Non-pigmented ciliary epithelial cell (primary cell): Measurements from ENCODE around the gene RPRM.
"Not testable (repeated sequence)": the region's sequence is repeated elsewhere in the genome, so short reads cannot be mapped to it uniquely, and the experiment has no call there.

Experiments used
- DNase-seq: peaks from one replicate; pipeline ENCODE4 v3.0.0-alpha.2; 2010; ENCODE audit warnings: low read depth

Gene RPRM

DNA sequence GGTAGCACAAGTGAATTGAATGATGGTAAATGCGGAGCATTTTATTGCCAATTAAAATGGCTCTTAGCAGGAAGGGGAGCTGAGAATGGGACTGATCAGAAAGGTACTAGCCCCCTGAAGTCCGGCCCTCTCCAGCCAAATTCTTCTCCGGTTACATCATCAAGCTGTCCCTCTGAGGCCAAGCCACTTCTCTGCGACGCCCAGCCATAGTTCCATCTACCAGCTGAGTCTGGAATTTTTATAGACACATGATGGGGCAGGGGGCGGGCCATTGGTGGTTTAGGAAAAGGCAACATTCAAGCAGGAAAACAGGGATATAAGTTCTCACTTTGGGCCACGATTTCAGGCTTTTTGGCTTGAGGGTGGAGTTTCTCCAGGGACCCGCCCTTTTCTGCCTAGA, 22.7 kb downstream of the RPRM start:
- no peak for DNase-seq

DNA sequence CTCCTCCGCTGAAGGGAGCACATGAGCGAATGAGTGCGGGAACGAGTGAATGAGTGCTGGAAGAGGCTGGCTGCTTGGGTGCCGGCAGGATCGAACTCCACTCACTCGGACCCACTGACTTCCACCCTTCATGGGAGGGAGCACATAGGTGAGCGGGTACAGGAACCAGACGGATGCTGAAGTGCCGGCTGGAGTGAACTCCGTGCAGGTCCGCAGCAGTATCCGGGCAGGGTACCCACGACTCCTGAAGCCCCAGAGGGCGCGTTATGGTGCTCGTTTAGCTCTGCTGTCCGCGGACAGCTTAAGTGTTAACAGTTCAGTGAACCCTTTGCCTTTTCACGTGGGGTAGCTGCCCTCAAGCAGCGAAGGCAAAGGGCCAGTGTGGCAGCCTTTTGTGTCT, 23.2 kb downstream of the RPRM start:
- no peak for DNase-seq

DNA sequence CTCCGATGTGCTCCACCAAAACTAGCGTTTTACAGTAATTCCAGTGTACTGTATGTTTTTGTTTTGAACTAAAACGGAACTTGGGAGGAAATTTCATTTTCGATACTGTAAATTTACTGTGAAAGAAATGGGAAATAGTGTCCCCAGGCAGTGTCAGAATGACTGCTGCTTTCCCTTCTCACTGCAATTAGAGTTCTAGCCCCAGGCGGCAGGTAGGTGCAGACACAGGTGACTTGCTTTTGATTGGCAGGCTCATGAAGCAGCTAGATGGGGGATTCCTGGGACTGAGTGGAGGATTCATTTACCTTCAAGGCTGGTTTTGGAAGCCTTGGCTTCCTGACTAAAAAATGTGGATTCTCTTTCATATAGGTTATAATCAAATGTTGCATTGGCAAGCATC, 27.0 kb downstream of the RPRM start:
- no peak for DNase-seq

DNA sequence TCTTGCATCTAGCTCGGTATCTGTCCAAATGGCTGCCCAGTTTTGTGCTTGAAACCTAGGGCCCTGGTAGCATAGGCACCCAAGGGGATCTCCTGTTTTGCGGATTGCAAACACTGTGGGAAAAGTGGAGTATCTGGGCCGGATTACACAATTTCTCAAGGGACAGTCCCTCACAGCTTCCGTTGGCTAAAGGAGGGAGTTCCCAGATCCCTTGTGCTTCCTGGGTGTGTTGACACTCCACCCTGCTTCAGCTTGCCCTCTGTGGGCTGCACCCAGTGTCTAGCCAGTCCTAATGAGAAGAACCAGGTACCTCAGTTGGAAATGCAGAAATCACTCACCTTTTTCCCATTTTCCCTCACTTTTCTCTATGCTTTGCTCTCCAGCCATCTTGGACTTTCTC, 35.5 kb downstream of the RPRM start:
- DNase-seq = no peak

DNA sequence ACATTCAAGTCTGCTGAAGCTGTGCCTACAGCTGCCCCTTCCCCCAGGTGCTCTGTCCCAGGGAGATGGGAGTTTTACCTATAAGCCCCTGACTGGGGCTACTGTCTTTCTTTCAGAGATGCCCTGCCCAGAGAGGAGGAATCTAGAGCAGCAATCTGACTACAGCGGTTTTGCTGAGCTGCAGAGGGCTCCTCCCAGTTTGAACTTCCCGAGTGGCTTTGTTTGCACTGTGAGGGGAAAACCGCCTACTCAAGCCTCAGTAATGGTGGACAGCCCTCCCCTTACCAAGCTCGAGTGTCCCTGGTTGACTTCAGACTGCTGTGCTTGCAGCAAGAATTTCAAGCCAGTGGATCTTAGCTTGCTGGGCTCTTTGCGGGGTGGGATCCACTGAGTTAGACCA, 35.9 kb downstream of the RPRM start:
- DNase-seq = not testable (repeated sequence)

DNA sequence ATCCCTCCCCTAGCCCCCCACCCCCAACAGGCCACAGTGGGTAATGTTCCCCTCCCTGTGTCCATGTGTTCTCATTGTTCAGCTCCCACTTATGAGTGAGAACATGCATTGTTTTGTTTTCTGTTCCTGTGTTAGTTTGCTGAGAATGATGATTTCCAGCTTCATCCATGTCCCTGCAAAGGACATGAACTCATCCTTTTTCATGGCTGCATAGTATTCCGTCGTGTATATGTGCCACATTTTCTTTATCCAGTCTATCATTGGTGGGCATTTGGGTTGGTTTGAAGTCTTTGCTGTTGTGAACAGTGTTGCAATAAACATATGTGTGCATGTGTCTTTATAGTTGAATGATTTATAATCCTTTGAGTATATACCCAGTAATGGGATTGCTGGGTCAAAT, 38.5 kb downstream of the RPRM start:
- DNase-seq = not testable (repeated sequence)

DNA sequence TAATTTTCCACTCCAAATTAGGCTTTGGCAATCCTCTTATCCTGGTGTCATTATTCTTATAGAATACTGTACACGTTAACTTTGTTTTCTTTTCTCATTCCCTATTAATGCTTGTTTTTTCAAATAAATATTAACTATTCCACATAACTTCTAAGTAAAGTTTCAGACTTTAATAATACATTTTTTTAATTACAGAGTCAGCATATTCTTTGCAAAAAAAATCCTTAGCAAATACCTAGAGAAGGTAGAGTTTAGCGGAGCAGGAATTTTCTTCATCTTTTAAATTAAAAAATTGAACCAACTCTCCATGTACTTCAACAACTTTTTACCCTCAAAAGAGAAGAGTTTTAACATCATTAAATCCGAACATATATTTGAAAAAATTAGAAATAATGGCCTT, 45.2 kb downstream of the RPRM start:
- no peak for DNase-seq

DNA sequence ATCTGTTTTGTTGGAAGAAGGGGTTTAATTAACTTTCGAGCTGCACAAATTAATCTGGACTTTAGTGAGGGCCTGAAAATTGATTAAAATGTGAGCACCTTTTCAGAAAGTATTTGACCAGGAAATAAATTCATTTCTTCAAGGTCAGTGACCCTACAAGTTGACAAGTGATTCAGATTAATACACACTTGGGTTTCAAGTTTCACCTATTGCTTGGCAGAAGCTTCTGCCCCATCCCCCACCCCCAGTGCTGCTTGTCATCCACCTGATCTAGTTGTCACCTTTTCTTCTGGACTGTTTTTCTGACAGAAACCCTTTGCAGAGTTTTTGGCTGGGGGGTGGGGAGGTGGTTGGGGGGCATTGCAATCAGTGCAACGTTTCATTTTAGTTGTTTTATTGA, 46.2 kb downstream of the RPRM start:
- no peak for DNase-seq

DNA sequence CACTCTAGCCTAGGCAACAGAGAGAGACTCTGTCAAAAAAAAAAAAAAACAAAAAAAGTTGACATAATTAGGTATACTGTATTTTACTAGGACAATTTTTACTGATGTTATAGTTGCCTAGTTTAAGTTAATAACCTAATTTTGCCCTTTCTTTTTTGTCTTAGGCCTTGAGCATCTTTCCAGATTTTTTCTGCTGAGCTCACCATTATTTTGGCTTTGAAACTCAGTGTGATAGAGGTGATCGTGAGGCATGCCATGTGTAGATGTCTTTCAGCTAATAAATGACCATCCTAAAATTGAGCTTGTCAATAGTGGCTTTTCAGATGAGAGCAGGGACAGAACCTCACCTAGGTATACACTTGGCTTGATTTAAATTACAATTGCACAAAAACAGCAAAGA, 47.4 kb downstream of the RPRM start:
- DNase-seq = no peak
